Progenitor cell of endocrine pancreas (in vitro differentiated cells): ENCODE data around the gene PLA2G2F. TPM values are rescaled to one million over a fixed set of nuclear protein-coding genes. Genes with fewer than 3 reads are reported as not detected.

Source experiments
- DNase-seq: peaks from one replicate; pipeline ENCODE4 v3.0.0; 2021; ENCODE audit warnings: low spot score; ENCODE audit not compliant: unreplicated experiment
- H3K27ac Mint-ChIP-seq: 2 replicates; pipeline ENCODE4 v1.8.0; 2021; ENCODE audit warnings: mild to moderate bottlenecking, moderate library complexity, mixed read lengths
- H3K27me3 Mint-ChIP-seq: 2 replicates; pipeline ENCODE4 v1.8.0; 2021; ENCODE audit warnings: mixed read lengths
- H3K36me3 Mint-ChIP-seq: 2 replicates; pipeline ENCODE4 v1.8.0; 2022; ENCODE audit warnings: mixed read lengths; ENCODE audit not compliant: insufficient read depth
- H3K4me1 Mint-ChIP-seq: 2 replicates; pipeline ENCODE4 v1.8.0; 2021; ENCODE audit warnings: low read depth, mixed read lengths
- H3K4me3 Mint-ChIP-seq: 2 replicates; pipeline ENCODE4 v1.8.0; 2021; ENCODE audit warnings: low read depth, mild to moderate bottlenecking, moderate library complexity, mixed read lengths
- H3K9me3 Mint-ChIP-seq: 2 replicates; pipeline ENCODE4 v1.8.0; 2021; ENCODE audit warnings: low read depth, mixed read lengths
- CTCF ChIP-seq: fragments of 200-600 bp; sonication (generic); IDR thresholded peaks from one replicate; pipeline ENCODE4 v1.5.0; 2021; ENCODE audit warnings: antibody characterized with exemption, mild to moderate bottlenecking; ENCODE audit not compliant: unreplicated experiment
- total RNA-seq: library from RNA; stranded (reverse); gene quantifications from 2 replicates; pipeline ENCODE4 v1.2.1, GENCODE V29; 2021

The PLA2G2F gene
- total RNA-seq, 1 donor from 2014 or later: not detected

- no peak overlapping the region for H3K27ac Mint-ChIP-seq
- DNase-seq: no peak
- no peaks in the 10 kb centered on the region for H3K36me3 Mint-ChIP-seq
- H3K4me1 Mint-ChIP-seq: peaks cover 8% of the 10 kb centered on the region
- H3K9me3 Mint-ChIP-seq: no peaks in the 10 kb centered on the region
- peaks cover 73% of the 10 kb centered on the region for H3K27me3 Mint-ChIP-seq
- H3K4me3 Mint-ChIP-seq: no peak overlapping the region
- TF ChIP-seq CTCF: no peak
Observed at GRCh38 chr1:20198296-20198695, 59.2 kb downstream of the PLA2G2F start.

- no peak for DNase-seq
Observed at GRCh38 chr1:20198918-20199317, 59.8 kb downstream of the PLA2G2F start.

GRCh38 chr1:20199403-20199802, 60.3 kb downstream of the PLA2G2F start:
- no peak overlapping the region for H3K4me3 Mint-ChIP-seq
- peaks cover 8% of the 10 kb centered on the region for H3K4me1 Mint-ChIP-seq
- no peaks in the 10 kb centered on the region for H3K36me3 Mint-ChIP-seq
- DNase-seq: no peak
- TF ChIP-seq CTCF: no peak
- H3K27me3 Mint-ChIP-seq: peaks cover 76% of the 10 kb centered on the region
- no peaks in the 10 kb centered on the region for H3K9me3 Mint-ChIP-seq
- H3K27ac Mint-ChIP-seq: no peak overlapping the region

More at GRCh38 chr1:20198918-20199317, 59.8 kb downstream of the PLA2G2F start:
- no peak for TF ChIP-seq CTCF
- H3K4me3 Mint-ChIP-seq: no peak overlapping the region
- H3K36me3 Mint-ChIP-seq: no peaks in the 10 kb centered on the region
- no peaks in the 10 kb centered on the region for H3K9me3 Mint-ChIP-seq
- peaks cover 78% of the 10 kb centered on the region for H3K27me3 Mint-ChIP-seq
- H3K27ac Mint-ChIP-seq: no peak overlapping the region
- peaks cover 8% of the 10 kb centered on the region for H3K4me1 Mint-ChIP-seq

- no peak for DNase-seq
- H3K4me3 Mint-ChIP-seq: no peak overlapping the region
- peaks cover 76% of the 10 kb centered on the region for H3K27me3 Mint-ChIP-seq
- TF ChIP-seq CTCF: no peak
- no peaks in the 10 kb centered on the region for H3K36me3 Mint-ChIP-seq
- H3K27ac Mint-ChIP-seq: no peak overlapping the region
- no peaks in the 10 kb centered on the region for H3K9me3 Mint-ChIP-seq
- H3K4me1 Mint-ChIP-seq: peaks cover 8% of the 10 kb centered on the region
Observed at GRCh38 chr1:20199840-20200239, 60.7 kb downstream of the PLA2G2F start.

Other genes with a start within 250 kb of the PLA2G2F start
- not detected in 2 replicates for gene PLA2G2E, start 215.7 kb upstream of the PLA2G2F start, total RNA-seq
- gene PLA2G2A, start 159.7 kb upstream of the PLA2G2F start, total RNA-seq: 2.0 and 2.4 TPM in 2 replicates
- not detected in 2 replicates for gene PLA2G5, start 69.1 kb upstream of the PLA2G2F start, total RNA-seq
- gene PLA2G2D, start 19.8 kb upstream of the PLA2G2F start, total RNA-seq: not detected in 2 replicates
- 2.8 and 3.1 TPM in 2 replicates for gene UBXN10, start 46.8 kb downstream of the PLA2G2F start, total RNA-seq
- gene PLA2G2C, start 47.2 kb downstream of the PLA2G2F start, total RNA-seq: not detected in 2 replicates
- 0.19 and 0.24 TPM in 2 replicates for gene VWA5B1, start 151.6 kb downstream of the PLA2G2F start, total RNA-seq